ENCODE results near the gene DPYD.

DPYD gene

DNA sequence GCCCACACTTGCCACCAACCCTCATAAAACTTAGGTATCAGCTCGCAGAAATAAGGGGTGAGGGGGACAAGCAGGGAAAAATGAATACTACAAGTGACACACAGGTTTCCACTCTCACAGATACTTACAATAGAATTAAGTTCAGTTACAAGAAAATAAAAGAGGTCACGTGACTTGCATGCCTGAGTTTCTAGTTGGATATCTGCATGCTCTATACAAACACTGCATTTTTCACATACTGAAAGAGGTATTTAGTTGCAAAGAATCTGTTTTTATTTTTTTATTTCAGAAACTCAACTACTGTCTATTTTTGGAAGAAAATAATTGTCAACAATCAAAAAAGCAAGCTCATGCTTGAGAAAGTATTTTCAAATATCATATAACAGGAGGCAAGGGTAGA lies 43.5 kb downstream of the DPYD start:
- H4K20me1 ChIP-seq (ENCODE audit: insufficient read depth, low read length, poor library complexity, severe bottlenecking) = no peaks in the 10 kb centered on the region
- H3K9me2 ChIP-seq (replicated peaks; ENCODE audit: low read depth, low read length) = no peaks in the 10 kb centered on the region
- H3K4me1 ChIP-seq (ENCODE audit: insufficient read depth, low read length, poor library complexity, severe bottlenecking) = peaks cover under 1% of the 10 kb centered on the region
- H3K9ac ChIP-seq (ENCODE audit: low read depth, low read length, poor library complexity, severe bottlenecking) = no peak overlapping the region
- H2AFZ ChIP-seq (ENCODE audit: low read length) = no peak overlapping the region
- TF ChIP-seq, protein P1, sequence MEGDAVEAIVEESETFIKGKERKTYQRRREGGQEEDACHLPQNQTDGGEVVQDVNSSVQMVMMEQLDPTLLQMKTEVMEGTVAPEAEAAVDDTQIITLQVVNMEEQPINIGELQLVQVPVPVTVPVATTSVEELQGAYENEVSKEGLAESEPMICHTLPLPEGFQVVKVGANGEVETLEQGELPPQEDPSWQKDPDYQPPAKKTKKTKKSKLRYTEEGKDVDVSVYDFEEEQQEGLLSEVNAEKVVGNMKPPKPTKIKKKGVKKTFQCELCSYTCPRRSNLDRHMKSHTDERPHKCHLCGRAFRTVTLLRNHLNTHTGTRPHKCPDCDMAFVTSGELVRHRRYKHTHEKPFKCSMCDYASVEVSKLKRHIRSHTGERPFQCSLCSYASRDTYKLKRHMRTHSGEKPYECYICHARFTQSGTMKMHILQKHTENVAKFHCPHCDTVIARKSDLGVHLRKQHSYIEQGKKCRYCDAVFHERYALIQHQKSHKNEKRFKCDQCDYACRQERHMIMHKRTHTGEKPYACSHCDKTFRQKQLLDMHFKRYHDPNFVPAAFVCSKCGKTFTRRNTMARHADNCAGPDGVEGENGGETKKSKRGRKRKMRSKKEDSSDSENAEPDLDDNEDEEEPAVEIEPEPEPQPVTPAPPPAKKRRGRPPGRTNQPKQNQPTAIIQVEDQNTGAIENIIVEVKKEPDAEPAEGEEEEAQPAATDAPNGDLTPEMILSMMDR (conservative IDR thresholded peaks at IDR 0.05; ENCODE audit: low read length) = no peak
- TF ChIP-seq EZH2phosphoT487 (IDR thresholded peaks at IDR 0.05; ENCODE audit: borderline replicate concordance) = no peak
- no peaks in the 10 kb centered on the region for H3K27me3 ChIP-seq (ENCODE audit: insufficient read depth, low read length, poor library complexity, severe bottlenecking)
- no peak overlapping the region for H3K4me3 ChIP-seq (ENCODE audit: low read length, poor library complexity, severe bottlenecking)
- peaks cover 24% of the 10 kb centered on the region for H3K36me3 ChIP-seq (ENCODE audit: insufficient read depth, low read length)
- peaks cover 19% of the 10 kb centered on the region; the same call in 1 of the 2 replicates for H3K79me2 ChIP-seq (ENCODE audit: insufficient read depth, low read length)
- no peaks in the 10 kb centered on the region for H3F3A ChIP-seq (ENCODE audit: low read depth)
- no peaks in the 10 kb centered on the region for H3K9me3 ChIP-seq (ENCODE audit: insufficient read depth, low read depth, low read length)
- H3K4me2 ChIP-seq (ENCODE audit: low read depth, low read length, poor library complexity, severe bottlenecking) = no peak overlapping the region

DNA sequence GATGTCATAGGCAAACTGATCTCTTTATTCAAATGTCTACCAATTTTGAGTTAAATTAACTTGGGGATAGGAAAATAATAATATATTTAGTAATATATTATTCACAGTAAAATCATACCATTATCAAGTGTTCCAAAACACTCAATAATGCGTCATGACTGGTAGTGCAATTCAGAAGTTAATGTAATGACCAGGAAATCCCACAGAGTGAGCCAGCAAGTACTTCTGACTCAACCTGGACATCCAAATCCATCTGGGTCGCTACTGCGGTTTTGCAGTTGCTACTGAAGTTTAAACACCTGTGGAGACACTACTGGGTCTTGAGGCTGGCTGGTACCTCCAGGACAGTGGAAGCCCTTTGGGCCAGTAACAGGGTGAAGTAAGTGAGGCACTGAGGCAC lies 44.8 kb downstream of the DPYD start:
- H3K9me2 ChIP-seq (replicated peaks; ENCODE audit: low read depth, low read length) = no peaks in the 10 kb centered on the region
- no peak overlapping the region for H3K4me2 ChIP-seq (ENCODE audit: low read depth, low read length, poor library complexity, severe bottlenecking)
- H3K4me3 ChIP-seq (ENCODE audit: low read length, poor library complexity, severe bottlenecking) = no peak overlapping the region
- TF ChIP-seq, protein P1 (conservative IDR thresholded peaks at IDR 0.05; ENCODE audit: low read length) = no peak
- no peak for TF ChIP-seq EZH2phosphoT487 (IDR thresholded peaks at IDR 0.05; ENCODE audit: borderline replicate concordance)
- H3K27me3 ChIP-seq (ENCODE audit: insufficient read depth, low read length, poor library complexity, severe bottlenecking) = no peaks in the 10 kb centered on the region
- peaks cover 13% of the 10 kb centered on the region for H3K36me3 ChIP-seq (ENCODE audit: insufficient read depth, low read length)
- no peaks in the 10 kb centered on the region for H3K9me3 ChIP-seq (ENCODE audit: insufficient read depth, low read depth, low read length)
- peaks cover 19% of the 10 kb centered on the region; the same call in 1 of the 2 replicates for H3K79me2 ChIP-seq (ENCODE audit: insufficient read depth, low read length)
- no peak overlapping the region for H2AFZ ChIP-seq (ENCODE audit: low read length)
- H3F3A ChIP-seq (ENCODE audit: low read depth) = no peaks in the 10 kb centered on the region
- no peaks in the 10 kb centered on the region for H4K20me1 ChIP-seq (ENCODE audit: insufficient read depth, low read length, poor library complexity, severe bottlenecking)
- no peak overlapping the region for H3K9ac ChIP-seq (ENCODE audit: low read depth, low read length, poor library complexity, severe bottlenecking)
- H3K4me1 ChIP-seq (ENCODE audit: insufficient read depth, low read length, poor library complexity, severe bottlenecking) = peaks cover 6% of the 10 kb centered on the region

DNA sequence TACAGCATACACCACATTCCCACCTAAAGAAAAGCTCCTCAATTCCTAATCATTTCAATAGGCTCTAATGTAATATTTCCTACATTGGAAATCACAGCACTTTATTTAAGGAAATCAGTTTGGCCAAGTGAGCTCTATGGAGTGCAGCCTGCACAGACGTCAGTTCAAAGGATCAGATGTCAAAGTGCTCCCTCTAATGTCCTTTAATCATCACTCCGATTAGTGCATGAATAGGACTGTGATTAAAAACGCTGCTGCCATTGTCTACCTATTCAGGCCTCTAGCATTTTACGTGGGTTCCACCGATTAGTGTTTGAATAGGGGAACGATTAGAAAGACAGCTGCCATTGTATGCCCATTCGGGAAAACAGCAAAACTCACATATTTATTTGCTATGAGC lies 50.2 kb downstream of the DPYD start:
- H3F3A ChIP-seq (ENCODE audit: low read depth) = no peaks in the 10 kb centered on the region
- H3K27me3 ChIP-seq (ENCODE audit: insufficient read depth, low read length, poor library complexity, severe bottlenecking) = no peaks in the 10 kb centered on the region
- H3K9me3 ChIP-seq (ENCODE audit: insufficient read depth, low read depth, low read length) = no peaks in the 10 kb centered on the region
- no peak overlapping the region for H3K4me3 ChIP-seq (ENCODE audit: low read length, poor library complexity, severe bottlenecking)
- no peak overlapping the region for H3K9ac ChIP-seq (ENCODE audit: low read depth, low read length, poor library complexity, severe bottlenecking)
- H3K4me2 ChIP-seq (ENCODE audit: low read depth, low read length, poor library complexity, severe bottlenecking) = no peak overlapping the region
- H3K4me1 ChIP-seq (ENCODE audit: insufficient read depth, low read length, poor library complexity, severe bottlenecking) = peaks cover 19% of the 10 kb centered on the region
- H3K36me3 ChIP-seq (ENCODE audit: insufficient read depth, low read length) = peaks cover 3% of the 10 kb centered on the region; the same call in 1 of the 2 replicates
- no peak overlapping the region for H2AFZ ChIP-seq (ENCODE audit: low read length)
- peaks cover 21% of the 10 kb centered on the region; the same call in 1 of the 2 replicates for H3K79me2 ChIP-seq (ENCODE audit: insufficient read depth, low read length)
- H3K9me2 ChIP-seq (replicated peaks; ENCODE audit: low read depth, low read length) = no peaks in the 10 kb centered on the region
- no peak for TF ChIP-seq EZH2phosphoT487 (IDR thresholded peaks at IDR 0.05; ENCODE audit: borderline replicate concordance)
- TF ChIP-seq, protein P1 (conservative IDR thresholded peaks at IDR 0.05; ENCODE audit: low read length) = no peak; the same call in 1 of the 2 replicates
- H4K20me1 ChIP-seq (ENCODE audit: insufficient read depth, low read length, poor library complexity, severe bottlenecking) = no peaks in the 10 kb centered on the region

Data from Loucy (cell line).